K562 (cell line): Measurements from ENCODE around the gene DNM1. TPM values are rescaled to one million over a fixed set of nuclear protein-coding genes. Genes with fewer than 3 reads are reported as not detected.

Source experiments
- CTBP1 ChIP-seq: fragments of 450-650 bp; IDR thresholded peaks from 2 replicates; pipeline ENCODE4 v1.6.1; 2016; ENCODE audit warnings: borderline replicate concordance
- E2F3 ChIP-seq: fragments of 250-450 bp; sonication (Bioruptor Pico); IDR thresholded peaks from 2 replicates; pipeline ENCODE4 v1.4.0; 2020; ENCODE audit warnings: mild to moderate bottlenecking
- GATAD2B ChIP-seq: fragments of 450-650 bp; IDR thresholded peaks from 2 replicates; pipeline ENCODE4 v1.6.1; 2017; ENCODE audit warnings: mild to moderate bottlenecking, borderline replicate concordance
- HCFC1 ChIP-seq: IDR thresholded peaks from 2 replicates; pipeline ENCODE4 v1.6.1; 2012; ENCODE audit warnings: low read depth, low read length, improper control_type of control experiment
- KAT8 ChIP-seq: fragments of 450-650 bp; IDR thresholded peaks from 2 replicates; pipeline ENCODE4 v1.6.1; 2016; ENCODE audit warnings: low read depth, mild to moderate bottlenecking
- KLF1 ChIP-seq: fragments of 450-650 bp; IDR thresholded peaks from 2 replicates; pipeline ENCODE4 v1.6.1; 2016; ENCODE audit warnings: missing genetic modification characterization, missing compliant biosample characterization
- LEF1 ChIP-seq: fragments of 450-650 bp; IDR thresholded peaks from 2 replicates; pipeline ENCODE4 v1.6.1; 2016; ENCODE audit warnings: mild to moderate bottlenecking
- POLR3A ChIP-seq: IDR thresholded peaks from 2 replicates; pipeline ENCODE4 v1.6.1; 2011; ENCODE audit warnings: borderline replicate concordance, mild to moderate bottlenecking, moderate library complexity; ENCODE audit not compliant: insufficient read length, insufficient read depth; ENCODE audit errors: extremely low read depth
- PTBP1 ChIP-seq: fragments of 200-400 bp; formaldehyde crosslinking; IDR thresholded peaks from 2 replicates; pipeline ENCODE4 v1.6.1; 2017; ENCODE audit warnings: low read depth, low read length
- RCOR1 ChIP-seq, 2 experiments: IDR thresholded peaks; 2 replicates each; pipeline ENCODE4 v1.6.1; 2012; ENCODE audit warnings: low read depth in 2 of 2, low read length in 2 of 2, borderline replicate concordance in 1 of 2, improper control_type of control experiment in 1 of 2
- SMAD4 ChIP-seq: fragments of 250-450 bp; sonication (Bioruptor Pico); conservative IDR thresholded peaks from 2 replicates; pipeline ENCODE4 v1.8.0; 2021; ENCODE audit warnings: inconsistent platforms, mild to moderate bottlenecking, moderate library complexity
- TAL1 ChIP-seq: fragments of 450-650 bp; IDR thresholded peaks from 2 replicates; pipeline ENCODE4 v1.6.1; 2016; ENCODE audit warnings: mild to moderate bottlenecking
- TBL1XR1 ChIP-seq, 2 experiments: IDR thresholded peaks; 2 replicates each; pipeline ENCODE4 v1.6.1; 2012; ENCODE audit warnings: improper control_type of control experiment in 2 of 2, low read length in 2 of 2, mild to moderate bottlenecking in 1 of 2
- TCF7L2 ChIP-seq: fragments of 150-350 bp; IDR thresholded peaks from 2 replicates; pipeline ENCODE4 v1.6.1; 2016; ENCODE audit warnings: low read depth, mild to moderate bottlenecking, low read length, moderate library complexity
- TEAD1 ChIP-seq, 2 experiments: fragments of 450-650 bp in 1 of 2; sonication (generic) in 1 of 2; formaldehyde crosslinking; IDR thresholded peaks; 2 replicates each; pipeline versions ENCODE4 v1.4.0 to v1.8.0; 2020 to 2022; ENCODE audit warnings: mild to moderate bottlenecking in 2 of 2, missing genetic modification reagents in 1 of 2
- U2AF2 ChIP-seq: fragments of 200-400 bp; formaldehyde crosslinking; optimal IDR thresholded peaks from 2 replicates; pipeline ENCODE3; 2017; ENCODE audit warnings: low read depth, mild to moderate bottlenecking, low read length
- ZFX ChIP-seq: sonication (generic); formaldehyde crosslinking; IDR thresholded peaks from 2 replicates; pipeline ENCODE4 v1.8.0; 2022; ENCODE audit warnings: mild to moderate bottlenecking, missing genetic modification reagents, moderate library complexity
- ZNF212 ChIP-seq: fragments of 450-650 bp; formaldehyde crosslinking; IDR thresholded peaks from 2 replicates; pipeline ENCODE4 v1.4.0; 2020; ENCODE audit warnings: mild to moderate bottlenecking
- ZNF232 ChIP-seq: sonication (generic); formaldehyde crosslinking; IDR thresholded peaks from 2 replicates; pipeline ENCODE4 v1.8.0; 2022; ENCODE audit warnings: mild to moderate bottlenecking, missing genetic modification reagents
- ZNF57 ChIP-seq: fragments of 450-650 bp; formaldehyde crosslinking; IDR thresholded peaks from 2 replicates; pipeline ENCODE4 v1.4.0; 2020; ENCODE audit warnings: mild to moderate bottlenecking, moderate library complexity
- ZNF695 ChIP-seq: fragments of 450-650 bp; formaldehyde crosslinking; IDR thresholded peaks from 2 replicates; pipeline ENCODE4 v1.4.0; 2020; ENCODE audit warnings: mild to moderate bottlenecking, moderate library complexity
- ZSCAN29 ChIP-seq: fragments of 450-650 bp; IDR thresholded peaks from 2 replicates; pipeline ENCODE4 v1.6.1; 2017
- polyA plus RNA-seq, 8 experiments: library from polyadenylated mRNA; depleted of rRNA in 4 of 8; stranded (reverse) in 5 of 8; unstranded in 3 of 8; fragments of >200 nt; fragmentation: Nextera tagmentation in 2 of 8; fragmentation: Illumina TruSeq in 1 of 8; extraction: Ambion mirVana in 2 of 8; extraction: Trizol in 1 of 8; gene quantifications; 2 replicates each; pipeline versions ENCODE4 v1.2.1 to v1.2.3, GENCODE V29; 2011 to 2014; ENCODE audit warnings: inconsistent platforms in 1 of 8, missing spikeins in 1 of 8
- total RNA-seq, 7 experiments: library from RNA; depleted of rRNA in 6 of 7; stranded (reverse); fragments of >200 nt in 6 of 7; fragmentation: Illumina TruSeq in 2 of 7; extraction: Trizol in 2 of 7; gene quantifications; 2 replicates each; pipeline versions ENCODE4 v1.2.1 to v1.2.3, GENCODE V29; 2011 to 2021; ENCODE audit warnings: low replicate concordance in 1 of 7
- TF ChIP-seq, protein P1 (sequence below): IDR thresholded peaks from 3 replicates; pipeline ENCODE4 v1.6.1; 2011; ENCODE audit warnings: borderline replicate concordance, mild to moderate bottlenecking; ENCODE audit not compliant: insufficient read length, insufficient read depth
- TF ChIP-seq, protein P2 (sequence below): fragments of 450-650 bp; IDR thresholded peaks from 2 replicates; pipeline ENCODE4 v1.6.1; 2016; ENCODE audit warnings: borderline replicate concordance
- TF ChIP-seq, protein P3 (sequence below), 2 experiments: fragments of 450-650 bp in 1 of 2; sonication (generic) in 1 of 2; formaldehyde crosslinking; conservative IDR thresholded peaks; 2 replicates each; pipeline versions ENCODE4 v1.4.0 to v1.8.1; 2020 to 2022; ENCODE audit warnings: mild to moderate bottlenecking in 1 of 2, missing genetic modification reagents in 1 of 2

Gene DNM1
- total and polyA plus RNA-seq, 9 of the 15 experiments (the other 6 are each of a cell fraction or from before 2014, with no cell fraction given) = 0.39 to 23.1 (median 9.1) TPM

DNA sequence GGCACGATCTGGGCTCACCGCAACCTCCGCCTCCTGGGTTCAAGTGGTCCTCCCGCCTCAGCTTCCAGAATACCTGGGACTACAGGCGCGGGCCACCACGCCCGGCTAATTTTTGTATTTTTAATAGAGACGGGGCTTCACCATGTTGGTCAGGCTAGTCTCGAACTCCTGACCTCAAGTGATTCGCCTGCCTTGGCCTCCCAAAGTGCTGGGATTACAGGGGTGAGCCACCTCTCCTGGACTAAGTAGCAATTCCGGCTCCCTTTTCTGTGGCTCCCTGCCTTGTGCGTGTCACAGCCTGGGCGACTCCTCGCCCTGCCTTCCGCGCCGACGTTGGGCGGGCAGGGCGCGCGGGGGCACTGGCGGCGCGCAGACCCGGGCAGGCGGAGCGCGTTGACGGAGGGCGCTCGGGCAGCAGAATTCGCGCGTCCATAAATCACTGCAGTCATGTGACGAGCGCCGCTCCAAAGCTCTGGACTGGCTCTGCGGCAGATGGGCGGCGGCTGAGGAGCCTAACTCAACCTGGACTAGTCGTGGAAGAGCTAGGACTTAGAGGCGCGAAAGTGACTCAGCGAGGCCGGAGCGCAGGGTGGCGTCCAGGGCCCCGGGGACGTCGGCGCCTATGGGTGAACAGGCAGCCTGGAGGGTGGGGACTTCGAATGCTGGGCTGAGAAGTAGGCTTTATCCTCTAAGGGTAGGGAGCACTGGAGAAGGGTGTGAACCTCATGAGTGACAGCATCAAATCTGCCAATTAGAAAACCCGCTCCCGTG lies 10.4 kb upstream of the DNM1 start (continued):
- TF ChIP-seq, protein P1, sequence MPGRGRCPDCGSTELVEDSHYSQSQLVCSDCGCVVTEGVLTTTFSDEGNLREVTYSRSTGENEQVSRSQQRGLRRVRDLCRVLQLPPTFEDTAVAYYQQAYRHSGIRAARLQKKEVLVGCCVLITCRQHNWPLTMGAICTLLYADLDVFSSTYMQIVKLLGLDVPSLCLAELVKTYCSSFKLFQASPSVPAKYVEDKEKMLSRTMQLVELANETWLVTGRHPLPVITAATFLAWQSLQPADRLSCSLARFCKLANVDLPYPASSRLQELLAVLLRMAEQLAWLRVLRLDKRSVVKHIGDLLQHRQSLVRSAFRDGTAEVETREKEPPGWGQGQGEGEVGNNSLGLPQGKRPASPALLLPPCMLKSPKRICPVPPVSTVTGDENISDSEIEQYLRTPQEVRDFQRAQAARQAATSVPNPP = no peak
- peak; percentile 97 to 100 for TF ChIP-seq RCOR1 (IDR thresholded peaks at IDR 0.05; ENCODE audit: borderline replicate concordance in 1 of 2, low read depth in 2 of 2, low read length in 2 of 2)
- TF ChIP-seq ZNF695 (CRISPR knock-in tag) = no peak
- TF ChIP-seq ZSCAN29 = no peak
- no peak for TF ChIP-seq GATAD2B
- TF ChIP-seq TBL1XR1 (IDR thresholded peaks at IDR 0.05; ENCODE audit: low read length in 2 of 2) = peak; percentile 18 to 25; a peak in 1 of 4 replicates
- TF ChIP-seq U2AF2 = no peak
- TF ChIP-seq, protein P2, sequence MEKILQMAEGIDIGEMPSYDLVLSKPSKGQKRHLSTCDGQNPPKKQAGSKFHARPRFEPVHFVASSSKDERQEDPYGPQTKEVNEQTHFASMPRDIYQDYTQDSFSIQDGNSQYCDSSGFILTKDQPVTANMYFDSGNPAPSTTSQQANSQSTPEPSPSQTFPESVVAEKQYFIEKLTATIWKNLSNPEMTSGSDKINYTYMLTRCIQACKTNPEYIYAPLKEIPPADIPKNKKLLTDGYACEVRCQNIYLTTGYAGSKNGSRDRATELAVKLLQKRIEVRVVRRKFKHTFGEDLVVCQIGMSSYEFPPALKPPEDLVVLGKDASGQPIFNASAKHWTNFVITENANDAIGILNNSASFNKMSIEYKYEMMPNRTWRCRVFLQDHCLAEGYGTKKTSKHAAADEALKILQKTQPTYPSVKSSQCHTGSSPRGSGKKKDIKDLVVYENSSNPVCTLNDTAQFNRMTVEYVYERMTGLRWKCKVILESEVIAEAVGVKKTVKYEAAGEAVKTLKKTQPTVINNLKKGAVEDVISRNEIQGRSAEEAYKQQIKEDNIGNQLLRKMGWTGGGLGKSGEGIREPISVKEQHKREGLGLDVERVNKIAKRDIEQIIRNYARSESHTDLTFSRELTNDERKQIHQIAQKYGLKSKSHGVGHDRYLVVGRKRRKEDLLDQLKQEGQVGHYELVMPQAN = no peak
- no peak for TF ChIP-seq LEF1
- TF ChIP-seq, protein P3, sequence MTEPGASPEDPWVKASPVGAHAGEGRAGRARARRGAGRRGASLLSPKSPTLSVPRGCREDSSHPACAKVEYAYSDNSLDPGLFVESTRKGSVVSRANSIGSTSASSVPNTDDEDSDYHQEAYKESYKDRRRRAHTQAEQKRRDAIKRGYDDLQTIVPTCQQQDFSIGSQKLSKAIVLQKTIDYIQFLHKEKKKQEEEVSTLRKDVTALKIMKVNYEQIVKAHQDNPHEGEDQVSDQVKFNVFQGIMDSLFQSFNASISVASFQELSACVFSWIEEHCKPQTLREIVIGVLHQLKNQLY (CRISPR knock-in tag; conservative IDR thresholded peaks at IDR 0.05) = peak in 1 of 2 experiments; percentile 41; a peak in 3 of 4 replicates
- TF ChIP-seq E2F3 (CRISPR knock-in tag) = peak; percentile 83
- TF ChIP-seq KAT8 = no peak
- TF ChIP-seq CTBP1 = no peak
- no peak for TF ChIP-seq TAL1
- peak in 1 of 2 experiments; percentile 15; a peak in 1 of 4 replicates for TF ChIP-seq TEAD1 (CRISPR knock-in tag; IDR thresholded peaks at IDR 0.05)
- TF ChIP-seq ZNF232 (CRISPR knock-in tag) = no peak
- no peak for TF ChIP-seq ZFX (CRISPR knock-in tag)
- TF ChIP-seq ZNF212 (CRISPR knock-in tag) = 0 out of 2 replicates have a peak, but pooled peaks have one; percentile 69
- TF ChIP-seq PTBP1 = no peak
- no peak for TF ChIP-seq ZNF57 (CRISPR knock-in tag)
- TF ChIP-seq POLR3A = no peak
- TF ChIP-seq HCFC1 = peak; percentile 26; the same call in 1 of the 2 replicates
- peak; percentile 83 for TF ChIP-seq SMAD4
- TF ChIP-seq KLF1 = peak; percentile 72; the same call in 1 of the 2 replicates
- TF ChIP-seq TCF7L2 = no peak
